Stimulated activated CD8-positive, alpha-beta memory T cell treated with anti-CD3 and anti-CD28 coated beads, Interleukin-2, amount 100 ng/mL, for 1 hour (primary cell): ENCODE results near the gene NAPG.
A peak's percentile ranks its signal among the peaks of the same experiment; 100 is the strongest.
"Not testable (repeated sequence)": the region's sequence is repeated elsewhere in the genome, so short reads cannot be mapped to it uniquely, and the experiment has no call there.

Source experiments
- DNase-seq, 2 donors: peaks; one replicate each; pipeline ENCODE4 v3.0.0-alpha.2; 2020; ENCODE audit warnings: low read depth in 2 of 2

Gene NAPG

DNA sequence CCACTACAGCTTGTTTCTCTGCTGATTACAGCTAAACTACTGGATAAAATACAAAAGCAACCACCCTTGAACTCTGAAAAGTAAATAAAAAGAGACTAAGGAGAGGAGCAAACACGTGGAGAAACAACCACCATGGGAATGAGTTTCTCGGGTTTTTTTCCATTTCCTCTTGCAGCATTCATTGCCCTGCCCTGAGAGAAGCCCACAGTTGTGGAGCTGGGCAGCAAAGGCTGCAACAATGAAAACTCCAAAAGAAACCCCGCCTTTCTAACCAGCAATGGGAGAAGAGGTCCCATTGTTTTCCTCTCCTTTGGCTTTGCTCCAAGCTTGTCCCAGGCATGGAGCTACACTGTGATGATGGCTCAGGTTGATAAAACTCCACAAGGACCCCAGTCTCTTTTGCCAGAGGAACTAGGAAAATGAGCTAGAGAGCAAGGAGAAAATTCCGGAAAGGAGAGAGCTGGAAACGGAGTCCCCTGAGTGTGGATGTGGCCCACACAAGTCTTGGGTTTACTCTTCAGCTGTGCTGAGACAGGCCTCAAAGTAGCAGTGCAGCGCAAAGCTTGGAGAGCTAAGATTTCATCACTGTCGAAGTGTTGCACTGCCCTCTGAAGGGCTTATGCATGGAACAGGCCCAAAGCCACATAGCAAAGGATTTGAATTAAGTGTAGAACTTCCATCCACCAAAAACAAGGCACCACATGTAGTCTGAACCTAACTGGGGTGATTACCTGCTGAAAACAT, 20.9 kb downstream of the NAPG start:
- no peak for DNase-seq

DNA sequence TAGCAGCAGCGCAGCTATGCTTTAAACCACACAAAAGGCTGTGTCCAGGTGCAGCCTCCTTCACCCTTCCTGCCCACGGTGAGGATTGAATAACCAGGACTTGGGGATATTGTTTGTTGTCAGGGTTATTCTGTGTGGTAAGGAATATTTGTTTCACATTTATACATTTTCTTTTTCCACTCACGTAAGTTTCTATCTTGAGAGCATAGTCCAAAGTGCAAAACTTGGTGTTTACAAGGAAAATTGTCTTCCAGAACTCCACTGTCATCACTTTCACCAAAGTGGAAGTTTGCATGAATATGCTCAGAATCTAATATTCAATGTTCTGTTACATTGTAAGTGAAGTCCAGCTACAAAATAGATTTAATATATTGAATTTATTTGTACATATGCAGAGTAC, 26.4 kb downstream of the NAPG start:
- no peak for DNase-seq

DNA sequence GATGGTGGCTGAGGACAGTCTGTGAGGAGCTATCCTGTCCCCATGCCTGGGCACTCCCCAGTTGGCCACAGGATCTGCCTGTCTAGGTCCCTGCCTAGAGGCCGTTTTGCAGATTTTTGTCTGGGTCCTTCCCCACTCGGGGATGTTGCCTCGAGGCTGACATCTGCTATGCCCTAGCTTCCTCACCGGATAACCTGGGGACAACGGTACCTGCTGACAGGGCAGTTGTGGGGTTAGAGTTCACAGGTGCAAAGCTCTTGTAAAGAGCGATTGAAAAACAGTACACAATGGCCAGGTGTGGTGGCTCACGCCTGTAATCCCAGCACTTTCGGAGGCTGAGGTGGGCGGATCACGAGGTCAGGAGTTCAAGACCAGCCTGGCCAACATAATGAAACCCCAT, 30.4 kb downstream of the NAPG start:
- DNase-seq = not testable (repeated sequence)

DNA sequence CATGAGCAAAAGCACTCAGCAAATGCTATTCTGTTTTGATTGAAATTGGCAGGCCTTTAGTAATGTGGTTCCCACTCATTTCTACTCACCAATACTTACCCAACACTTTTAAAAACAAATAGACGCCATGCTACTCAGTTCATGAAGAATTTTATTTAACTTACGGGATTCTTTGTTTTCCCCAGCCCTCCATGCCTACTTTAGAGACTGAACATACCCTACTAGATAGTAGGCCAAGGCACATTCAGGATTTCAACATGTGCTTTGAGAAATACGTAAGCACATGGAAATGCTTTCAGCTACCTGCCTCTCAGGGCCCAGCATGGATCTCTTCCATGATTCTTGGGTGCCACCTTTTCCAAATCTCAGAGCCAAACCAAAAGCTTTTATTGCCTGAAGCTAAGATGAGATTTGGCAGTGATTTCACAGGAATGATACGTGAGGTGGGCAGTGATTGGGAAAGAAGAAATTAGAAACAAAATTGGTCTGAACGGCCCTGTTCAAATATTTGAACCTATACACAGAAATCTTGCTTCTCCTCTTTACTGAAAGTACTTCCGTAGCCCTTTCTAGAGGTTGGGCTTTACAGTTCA, 31.4 kb downstream of the NAPG start:
- no peak for DNase-seq

DNA sequence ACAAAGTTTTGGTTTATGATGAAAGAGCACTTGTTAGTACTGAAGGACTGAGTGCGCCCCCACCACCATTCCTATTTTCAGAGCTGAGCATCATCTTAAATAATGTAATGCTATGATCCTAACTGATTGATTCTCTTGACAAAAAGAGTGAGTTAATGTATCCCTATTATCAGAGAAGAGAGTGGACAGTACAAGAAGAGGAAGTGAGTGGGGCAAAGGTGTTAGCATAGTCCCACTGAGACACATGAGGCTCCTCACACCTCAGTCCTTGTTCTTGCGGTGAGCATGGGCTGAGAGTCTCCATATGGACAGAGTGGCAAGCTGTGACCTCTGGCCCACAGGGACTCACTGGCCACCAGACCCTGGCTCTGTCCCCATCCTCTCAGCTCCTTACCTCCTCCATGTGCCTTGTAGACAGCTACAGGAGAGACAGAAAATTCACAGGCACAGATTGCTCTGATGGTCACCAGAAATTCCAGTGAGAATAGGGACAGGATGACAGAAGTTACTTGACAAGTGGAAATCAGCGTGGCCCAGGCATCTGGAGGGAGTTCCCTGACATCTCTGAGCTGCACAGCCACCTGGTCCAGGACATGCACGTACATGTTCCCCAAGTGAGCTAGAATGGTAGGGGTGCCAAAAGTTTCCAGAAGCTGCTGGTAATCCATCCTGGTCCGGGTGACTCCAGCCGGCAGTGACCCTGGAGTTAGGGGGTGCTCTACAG, 32.6 kb downstream of the NAPG start:
- DNase-seq = no peak

DNA sequence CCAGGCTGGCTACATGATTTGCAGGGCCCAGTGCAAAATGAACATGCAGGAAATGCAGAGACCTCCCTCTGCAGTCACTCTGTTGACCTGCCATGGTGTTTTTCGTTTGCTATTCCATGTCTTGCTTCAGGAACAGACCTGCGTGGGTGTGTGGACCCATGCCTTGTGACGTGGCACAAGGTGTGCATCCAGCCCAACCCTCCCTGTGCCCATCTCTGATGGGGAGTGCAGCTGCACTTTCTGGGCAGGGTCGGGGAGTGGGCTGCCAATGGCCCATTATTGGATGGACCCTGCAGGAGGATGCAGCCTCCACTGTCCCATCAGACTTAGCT, 33.1 kb downstream of the NAPG start:
- no peak for DNase-seq

DNA sequence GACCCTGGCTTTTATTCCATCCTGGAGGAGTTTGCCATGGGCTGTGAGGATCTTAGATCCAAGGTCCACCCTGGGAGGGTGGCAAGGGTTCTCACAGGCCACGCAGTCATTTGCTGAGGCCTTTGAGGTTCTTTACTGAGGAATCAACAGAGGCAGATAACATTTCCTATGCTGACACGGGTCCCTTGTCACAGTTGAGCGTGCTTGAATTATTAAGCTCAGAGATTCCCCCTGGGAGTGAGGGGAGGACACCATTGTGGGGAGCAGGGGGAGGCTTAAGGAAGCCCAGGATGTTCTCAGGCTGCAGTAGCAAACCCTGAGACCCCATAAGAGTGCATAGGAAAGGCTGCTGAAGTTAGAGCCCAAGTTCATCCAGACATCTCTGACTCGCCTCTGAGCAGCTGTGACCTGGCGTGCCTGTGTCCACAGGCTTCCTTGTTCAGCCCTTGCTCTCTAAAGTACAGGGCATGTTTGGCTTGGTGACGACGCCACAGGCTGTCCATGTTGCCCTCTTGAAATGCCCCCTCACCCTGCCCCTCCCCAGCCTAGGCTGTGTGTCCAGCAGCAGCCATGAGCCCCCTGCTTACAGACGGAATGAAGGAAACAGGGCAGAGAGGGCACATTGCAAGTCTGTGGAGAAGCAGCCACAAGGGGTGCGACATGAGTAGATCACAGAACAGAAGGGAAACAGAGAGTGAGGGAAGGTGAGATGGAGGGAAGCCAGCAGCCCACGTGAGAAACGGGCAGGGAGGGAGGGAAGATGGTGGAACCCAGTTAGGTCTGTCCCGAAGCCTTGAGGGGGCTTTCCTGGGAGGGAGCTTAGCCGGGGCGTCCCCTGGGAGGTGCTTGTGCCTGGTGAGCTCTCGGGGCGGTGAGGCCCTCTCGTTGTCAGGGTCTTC, 34.0 kb downstream of the NAPG start:
- no peak for DNase-seq

DNA sequence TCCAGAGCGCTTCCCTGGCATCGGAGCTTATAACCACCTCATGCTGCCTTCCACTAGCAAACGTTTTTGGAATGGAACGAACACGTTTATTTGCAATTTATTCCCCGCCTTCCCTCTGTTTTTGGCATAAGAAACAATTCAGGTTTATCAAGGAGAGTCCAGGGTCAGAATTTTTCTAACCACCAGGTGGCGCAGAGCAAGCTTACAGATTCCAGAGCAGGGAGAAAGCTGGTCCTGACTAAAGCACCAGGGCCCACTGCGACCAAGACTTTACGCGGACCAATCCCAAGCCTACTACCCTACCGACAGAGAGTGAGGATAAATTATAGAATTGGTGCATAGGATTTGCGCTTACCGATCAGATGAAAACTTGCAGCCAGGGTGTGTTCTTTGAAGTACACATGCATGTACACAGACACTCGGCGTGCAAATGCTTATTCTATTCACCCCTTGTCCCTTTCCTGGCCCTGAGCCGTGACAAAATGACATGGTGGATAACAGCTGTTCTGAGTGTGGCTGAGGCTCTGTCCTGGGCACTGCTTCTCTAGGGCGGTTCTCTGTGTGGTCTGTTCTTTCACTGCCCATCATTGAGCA, 34.7 kb downstream of the NAPG start:
- peak in 1 of 2 donors; percentile 14 for DNase-seq

DNA sequence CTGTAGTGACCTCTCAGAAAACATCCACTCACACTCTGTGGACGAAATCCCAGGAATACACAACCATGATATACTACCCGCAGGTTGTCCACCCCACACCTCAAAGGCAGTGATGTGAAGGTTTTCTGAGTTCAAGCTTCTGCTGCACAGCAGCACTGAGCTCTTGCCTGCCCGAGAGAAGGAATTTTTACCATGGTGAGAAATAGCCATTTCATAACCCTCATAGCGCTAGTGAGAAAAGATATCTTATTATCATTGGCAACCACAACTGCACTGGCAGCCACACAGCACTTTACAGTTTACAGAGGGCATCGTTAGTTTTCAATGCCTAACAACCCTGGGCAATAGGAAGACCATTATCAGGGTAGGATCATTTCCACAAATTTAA, 36.9 kb downstream of the NAPG start:
- DNase-seq = no peak

DNA sequence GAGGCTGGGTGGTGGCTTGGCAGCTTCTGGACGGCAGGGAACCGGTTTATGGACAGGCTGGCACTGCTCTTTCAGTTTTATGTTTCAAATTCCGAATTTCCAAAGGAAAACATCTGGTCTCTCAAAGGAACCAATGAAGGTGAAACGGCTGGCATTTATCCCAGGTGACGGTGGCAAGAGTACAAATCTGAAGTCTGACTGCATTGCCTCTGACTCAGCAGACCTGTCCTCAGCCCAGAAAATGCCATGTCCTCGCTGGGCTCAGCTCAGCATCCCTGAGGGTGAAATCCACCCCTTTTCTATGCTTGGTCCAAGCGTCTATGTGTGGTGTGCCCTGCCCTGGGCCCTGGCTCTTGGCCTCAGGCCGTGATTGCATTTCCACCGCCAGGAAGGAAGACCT, 38.1 kb downstream of the NAPG start:
- DNase-seq = no peak

DNA sequence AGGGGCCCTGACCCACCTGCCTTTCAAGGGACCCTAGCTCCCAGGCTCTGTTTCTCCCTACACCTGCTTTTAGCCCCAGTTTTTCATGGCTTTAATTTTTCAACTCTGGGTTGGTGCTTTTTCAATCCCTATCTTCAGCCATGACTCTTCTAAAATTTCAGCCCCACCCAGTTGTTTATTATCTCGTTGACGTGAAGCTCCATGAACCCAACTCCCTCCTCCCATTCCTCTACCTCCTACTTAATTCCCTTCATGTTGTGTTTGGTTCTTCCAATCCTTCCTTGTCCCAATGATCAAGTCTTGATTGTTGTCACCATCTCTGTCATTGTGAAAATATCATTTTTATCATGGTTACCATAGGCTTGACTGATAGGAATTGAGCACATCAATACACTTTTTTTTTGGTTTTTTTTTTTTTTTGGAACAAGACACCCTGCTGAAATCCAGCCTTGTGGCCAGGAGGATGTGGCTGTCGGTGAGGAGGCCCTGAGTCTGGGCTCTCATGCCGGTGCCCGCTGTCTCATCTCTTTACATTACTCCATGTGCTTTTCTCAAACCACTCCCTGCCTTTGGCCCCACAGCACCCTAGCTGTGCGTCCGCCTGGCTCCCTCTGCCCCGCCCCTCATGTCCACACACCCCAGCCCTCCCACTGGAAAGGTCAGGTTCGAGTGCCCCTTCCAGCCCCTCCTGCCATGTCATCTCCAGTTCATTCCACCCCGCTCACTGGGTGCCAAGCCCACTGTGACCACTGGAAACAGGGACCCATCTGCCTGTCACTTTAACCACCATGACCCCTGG, 39.3 kb downstream of the NAPG start:
- DNase-seq = no peak

DNA sequence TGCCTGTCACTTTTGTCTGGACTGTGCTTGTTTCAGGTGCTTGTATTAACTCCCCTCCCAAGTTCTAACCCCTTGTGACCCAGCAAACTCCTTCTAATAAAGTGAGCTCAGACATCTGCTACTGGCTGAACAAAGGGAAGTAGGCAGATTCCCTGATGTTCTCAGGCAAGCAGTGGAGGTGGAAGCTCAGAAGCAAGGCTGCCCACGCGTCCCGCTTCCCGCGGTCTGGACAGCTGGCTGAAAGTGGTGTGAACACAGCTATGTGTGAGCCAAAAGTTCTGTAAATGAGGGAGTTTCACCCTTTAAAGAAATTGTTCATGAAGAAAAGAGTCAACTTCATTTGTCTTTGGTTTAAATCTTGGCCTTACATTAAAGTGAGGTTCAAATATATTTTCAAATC, 40.0 kb downstream of the NAPG start:
- DNase-seq = no peak

DNA sequence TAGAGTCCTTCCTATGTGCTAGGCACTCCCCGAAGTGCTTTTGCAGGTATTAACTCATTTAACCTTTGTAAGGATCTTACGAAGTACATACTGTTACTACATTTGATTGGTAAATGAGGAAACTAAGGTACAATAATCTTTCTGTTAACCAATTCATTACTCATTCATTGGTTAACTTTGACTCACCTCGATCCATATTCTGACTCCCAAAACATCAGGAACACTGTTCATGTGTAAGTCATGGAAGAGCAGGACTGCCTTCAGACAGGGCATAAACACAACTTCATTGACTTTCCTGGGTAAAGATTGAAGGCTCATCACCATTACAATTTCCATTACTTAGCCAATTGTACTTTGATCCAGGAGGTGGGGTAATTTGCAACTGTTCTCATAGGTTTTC, 40.6 kb downstream of the NAPG start:
- DNase-seq = no peak

DNA sequence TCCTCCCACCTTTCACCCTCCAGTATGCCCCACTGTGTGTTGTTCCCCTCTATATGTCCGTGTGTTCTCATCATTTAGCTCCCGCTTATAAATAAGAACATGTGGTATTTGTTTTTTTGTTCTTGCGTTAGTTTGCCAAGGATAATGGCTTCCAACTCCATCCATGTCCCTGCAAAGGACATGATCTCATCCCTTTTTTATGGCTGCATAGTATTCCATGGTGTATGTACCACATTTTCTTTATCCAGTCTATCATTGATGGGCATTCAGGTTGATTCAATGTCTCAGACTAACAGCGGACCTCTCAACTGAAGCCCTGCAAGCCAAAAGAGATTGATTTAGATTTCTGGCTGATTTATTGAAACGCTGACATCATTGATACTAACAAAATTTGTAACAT, 44.1 kb downstream of the NAPG start:
- DNase-seq = not testable (repeated sequence)

DNA sequence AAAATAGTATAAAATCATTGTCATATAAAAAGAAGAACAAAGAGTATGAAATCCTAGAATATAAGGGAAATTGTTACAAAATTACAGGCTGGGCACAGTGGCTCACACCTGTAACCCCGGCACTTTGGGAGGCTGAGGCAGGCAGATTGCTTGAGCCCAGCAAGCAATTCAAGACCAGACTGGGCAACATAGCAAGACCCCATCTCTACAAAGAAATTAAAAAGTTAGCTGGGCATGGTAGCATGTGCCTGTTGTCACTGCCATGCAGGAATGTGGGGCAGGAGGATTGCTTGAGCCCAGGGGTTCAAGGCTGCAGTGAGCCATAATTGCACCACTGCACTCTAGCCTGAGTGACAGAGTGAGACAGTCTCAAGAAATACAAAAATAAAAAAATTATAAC, 44.8 kb downstream of the NAPG start:
- DNase-seq = no peak

DNA sequence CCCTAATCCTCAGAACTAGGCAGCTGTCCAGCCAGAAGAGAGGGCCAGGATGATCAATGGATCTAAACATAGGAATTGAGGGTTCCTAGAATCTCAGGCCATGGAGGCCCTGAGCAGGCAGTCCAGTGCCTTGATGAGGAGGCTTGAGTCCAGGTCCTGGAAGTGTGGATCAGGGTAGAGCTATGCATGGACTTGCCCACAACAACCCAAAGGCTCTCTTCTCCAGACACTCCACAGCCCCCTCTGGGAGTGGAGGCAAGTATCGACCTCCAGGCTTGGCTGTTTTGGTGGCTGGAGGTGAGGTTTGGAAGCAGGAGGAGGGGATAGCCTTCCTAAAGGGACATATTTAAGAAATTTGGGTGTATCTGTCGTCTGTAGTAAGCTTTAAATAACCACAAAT, 45.7 kb downstream of the NAPG start:
- DNase-seq = no peak

DNA sequence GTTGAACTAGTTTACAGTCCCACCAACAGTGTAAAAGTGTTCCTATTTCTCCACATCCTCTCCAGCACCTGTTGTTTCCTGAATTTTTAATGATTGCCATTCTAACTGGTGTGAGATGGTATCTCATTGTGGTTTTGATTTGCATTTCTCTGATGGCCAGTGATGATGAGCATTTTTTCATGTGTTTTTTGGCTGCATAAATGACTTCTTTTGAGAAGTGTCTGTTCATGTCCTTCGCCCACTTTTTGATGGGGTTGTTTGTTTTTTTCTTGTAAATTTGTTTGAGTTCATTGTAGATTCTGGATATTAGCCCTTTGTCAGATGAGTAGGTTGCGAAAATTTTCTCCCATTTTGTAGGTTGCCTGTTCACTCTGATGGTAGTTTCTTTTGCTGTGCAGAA, 47.4 kb downstream of the NAPG start:
- not testable (repeated sequence) for DNase-seq

DNA sequence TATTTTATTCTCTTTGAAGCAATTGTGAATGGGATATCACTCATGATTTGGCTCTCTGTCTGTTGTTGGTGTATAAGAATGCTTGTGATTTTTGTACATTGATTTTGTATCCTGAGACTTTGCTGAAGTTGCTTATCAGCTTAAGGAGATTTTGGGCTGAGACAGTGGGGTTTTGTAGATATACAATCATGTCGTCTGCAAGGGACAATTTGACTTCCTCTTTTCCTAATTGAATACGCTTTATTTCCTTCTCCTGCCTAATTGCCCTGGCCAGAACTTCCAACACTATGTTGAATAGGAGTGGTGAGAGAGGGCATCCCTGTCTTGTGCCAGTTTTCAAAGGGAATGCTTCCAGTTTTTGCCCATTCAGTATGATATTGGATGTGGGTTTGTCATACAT, 48.6 kb downstream of the NAPG start:
- not testable (repeated sequence) for DNase-seq

DNA sequence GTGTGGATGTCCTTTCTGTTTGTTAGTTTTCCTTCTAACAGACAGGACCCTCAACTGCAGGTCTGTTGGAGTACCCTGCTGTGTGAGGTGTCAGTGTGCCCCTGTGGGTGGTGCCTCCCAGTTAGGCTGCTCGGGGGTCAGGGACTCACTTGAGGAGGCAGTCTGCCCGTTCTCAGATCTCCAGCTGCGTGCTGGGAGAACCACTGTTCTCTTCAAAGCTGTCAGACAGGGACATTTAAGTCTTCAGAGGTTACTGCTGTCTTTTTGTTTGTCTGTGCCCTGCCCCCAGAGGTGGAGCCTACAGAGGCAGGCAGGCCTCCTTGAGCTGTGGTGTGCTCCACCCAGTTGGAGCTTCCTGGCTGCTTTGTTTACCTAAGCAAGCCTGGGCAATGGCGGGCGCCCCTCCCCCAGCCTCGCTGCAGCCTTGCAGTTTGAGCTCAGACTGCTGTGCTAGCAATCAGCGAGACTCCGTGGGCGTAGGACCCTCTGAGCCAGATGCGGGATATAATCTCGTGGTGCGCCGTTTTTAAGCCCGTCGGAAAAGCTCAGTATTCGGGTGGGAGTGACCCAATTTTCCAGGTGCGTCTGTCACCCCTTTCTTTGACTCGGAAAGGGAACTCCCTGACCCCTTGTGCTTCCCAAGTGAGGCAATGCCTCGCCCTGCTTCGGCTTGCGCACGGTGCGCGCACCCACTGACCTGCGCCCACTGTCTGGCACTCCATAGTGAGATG, 52.2 kb downstream of the NAPG start:
- not testable (repeated sequence) for DNase-seq

DNA sequence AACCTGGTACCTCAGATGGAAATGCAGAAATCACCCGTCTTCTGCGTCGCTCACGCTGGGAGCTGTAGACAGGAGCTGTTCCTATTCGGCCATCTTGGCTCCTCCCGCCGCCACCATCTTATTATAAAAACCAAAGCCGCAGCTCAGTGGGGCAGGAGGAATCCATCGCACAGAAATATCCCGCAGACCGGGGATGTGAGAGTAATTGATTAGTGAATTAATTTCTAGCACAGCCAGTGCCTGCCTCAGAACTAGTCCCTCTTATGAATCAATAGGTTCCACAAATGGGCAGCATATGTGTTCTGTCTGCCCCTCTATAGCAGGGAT, 52.7 kb downstream of the NAPG start:
- DNase-seq = not testable (repeated sequence)
